ENCODE results near the gene TEKT3.

The TEKT3 gene

GRCh38 chr17:15289285-15290183 lies 51.9 kb downstream of the TEKT3 start:
- DNase-seq, result no peak

GRCh38 chr17:15288859-15289258 lies 52.5 kb downstream of the TEKT3 start:
- no peak for DNase-seq

- DNase-seq, result no peak
Measured at GRCh38 chr17:15287538-15288267, 53.7 kb downstream of the TEKT3 start.

- DNase-seq, result no peak
Measured at GRCh38 chr17:15285466-15285865, 55.9 kb downstream of the TEKT3 start.

GRCh38 chr17:15284537-15284936 lies 56.9 kb downstream of the TEKT3 start:
- no peak for DNase-seq

GRCh38 chr17:15284107-15284506 lies 57.3 kb downstream of the TEKT3 start:
- DNase-seq, result no peak

GRCh38 chr17:15281909-15282308 lies 59.5 kb downstream of the TEKT3 start:
- no peak for DNase-seq

GRCh38 chr17:15278924-15279477 lies 62.4 kb downstream of the TEKT3 start:
- no peak for DNase-seq

- no peak for DNase-seq
Measured at GRCh38 chr17:15278380-15278779, 63.0 kb downstream of the TEKT3 start.

GRCh38 chr17:15274017-15274416 lies 67.4 kb downstream of the TEKT3 start:
- DNase-seq, result no peak

GRCh38 chr17:15273141-15273793 lies 68.1 kb downstream of the TEKT3 start:
- DNase-seq, result no peak

GRCh38 chr17:15271741-15272140 lies 69.7 kb downstream of the TEKT3 start:
- no peak for DNase-seq

- DNase-seq, result no peak
Measured at GRCh38 chr17:15270628-15271381, 70.6 kb downstream of the TEKT3 start.

- no peak for DNase-seq
Measured at GRCh38 chr17:15269780-15270089, 71.7 kb downstream of the TEKT3 start.

- DNase-seq, result no peak
Measured at GRCh38 chr17:15269087-15269779, 72.2 kb downstream of the TEKT3 start.

- DNase-seq, result no peak
Measured at GRCh38 chr17:15268461-15268860, 72.9 kb downstream of the TEKT3 start.

- no peak for DNase-seq
Measured at GRCh38 chr17:15267996-15268395, 73.4 kb downstream of the TEKT3 start.

- no peak for DNase-seq
Measured at GRCh38 chr17:15266325-15267125, 74.9 kb downstream of the TEKT3 start.

GRCh38 chr17:15265131-15265530 lies 76.3 kb downstream of the TEKT3 start, which contains the start of gene PMP22:
TSS of gene PMP22 (minus strand) at chr17:15265326. CDS start at chr17:15260727, 4,599 bp downstream.
- no peak for DNase-seq

GRCh38 chr17:15264542-15264941 lies 76.9 kb downstream of the TEKT3 start:
- DNase-seq, result no peak

- no peak for DNase-seq
Measured at GRCh38 chr17:15263680-15264079, 77.7 kb downstream of the TEKT3 start.

Measured in T-helper 9 cell (primary cell).